Nephron progenitor cell (in vitro differentiated cells): Measurements from ENCODE around the gene RDX.
A peak's percentile ranks its signal among the peaks of the same experiment; 100 is the strongest.

ENCODE experiments used
- DNase-seq: peaks from one replicate; pipeline ENCODE4 v3.0.0; 2021
- H3K27ac Mint-ChIP-seq: 2 replicates; pipeline ENCODE4 v1.8.0; 2021; ENCODE audit warnings: mild to moderate bottlenecking, moderate library complexity, mixed read lengths
- H3K27me3 Mint-ChIP-seq: 2 replicates; pipeline ENCODE4 v1.8.0; 2021; ENCODE audit warnings: mild to moderate bottlenecking, low read depth, mixed read lengths; ENCODE audit not compliant: poor library complexity
- H3K36me3 Mint-ChIP-seq: 2 replicates; pipeline ENCODE4 v1.8.0; 2021; ENCODE audit warnings: low read depth, mixed read lengths
- H3K4me1 Mint-ChIP-seq: 2 replicates; pipeline ENCODE4 v1.8.0; 2021; ENCODE audit warnings: mixed read lengths
- H3K4me3 Mint-ChIP-seq: 2 replicates; pipeline ENCODE4 v1.8.0; 2021; ENCODE audit warnings: mild to moderate bottlenecking, moderate library complexity, mixed read lengths
- H3K9me3 Mint-ChIP-seq: 2 replicates; pipeline ENCODE4 v1.8.0; 2021; ENCODE audit warnings: mild to moderate bottlenecking, moderate library complexity, mixed read lengths
- CTCF ChIP-seq: fragments of 200-600 bp; sonication (generic); IDR thresholded peaks from 2 replicates; pipeline ENCODE4 v1.5.0; 2021; ENCODE audit warnings: antibody characterized with exemption

Gene RDX

GRCh38 chr11:110141812-110142211, 154.6 kb downstream of the RDX start:
- DNase-seq: no peak
- Mint-ChIP-seq H3K27ac (no peak overlapping the region), H3K9me3 (peaks cover 3% of the 10 kb centered on the region), H3K36me3 (peaks cover 66% of the 10 kb centered on the region), H3K4me3 (no peak overlapping the region), H3K27me3 (no peaks in the 10 kb centered on the region), H3K4me1 (no peaks in the 10 kb centered on the region)
- no peak for TF ChIP-seq CTCF

GRCh38 chr11:110134110-110134509, 162.3 kb downstream of the RDX start:
- no peak for TF ChIP-seq CTCF
- no peak overlapping the region for H3K27ac Mint-ChIP-seq
- H3K9me3 Mint-ChIP-seq: no peaks in the 10 kb centered on the region
- H3K36me3 Mint-ChIP-seq: peaks cover 24% of the 10 kb centered on the region
- H3K4me1 Mint-ChIP-seq: peaks cover 21% of the 10 kb centered on the region
- DNase-seq: no peak
- no peaks in the 10 kb centered on the region for H3K27me3 Mint-ChIP-seq
- H3K4me3 Mint-ChIP-seq: no peak overlapping the region

GRCh38 chr11:110133160-110133559, 163.3 kb downstream of the RDX start:
- H3K4me1 Mint-ChIP-seq: peaks cover 27% of the 10 kb centered on the region
- H3K9me3 Mint-ChIP-seq: no peaks in the 10 kb centered on the region
- no peak for TF ChIP-seq CTCF
- DNase-seq: no peak
- H3K36me3 Mint-ChIP-seq: peaks cover 24% of the 10 kb centered on the region
- no peak overlapping the region for H3K27ac Mint-ChIP-seq
- no peak overlapping the region for H3K4me3 Mint-ChIP-seq
- H3K27me3 Mint-ChIP-seq: no peaks in the 10 kb centered on the region

GRCh38 chr11:110131386-110132123, 164.9 kb downstream of the RDX start:
- H3K4me1 Mint-ChIP-seq: peaks cover 37% of the 10 kb centered on the region
- no peak for TF ChIP-seq CTCF
- no peak overlapping the region for H3K4me3 Mint-ChIP-seq
- no peaks in the 10 kb centered on the region for H3K27me3 Mint-ChIP-seq
- no peak overlapping the region for H3K27ac Mint-ChIP-seq
- peaks cover 11% of the 10 kb centered on the region for H3K36me3 Mint-ChIP-seq
- DNase-seq: no peak
- no peaks in the 10 kb centered on the region for H3K9me3 Mint-ChIP-seq

- DNase-seq: no peak
- Mint-ChIP-seq H3K4me3 (no peak overlapping the region), H3K27ac (no peak overlapping the region), H3K36me3 (peaks cover 7% of the 10 kb centered on the region), H3K9me3 (no peaks in the 10 kb centered on the region), H3K27me3 (no peaks in the 10 kb centered on the region), H3K4me1 (peaks cover 32% of the 10 kb centered on the region)
- no peak for TF ChIP-seq CTCF
Measured at GRCh38 chr11:110130642-110131238, 165.7 kb downstream of the RDX start.

- H3K9me3 Mint-ChIP-seq: no peaks in the 10 kb centered on the region
- no peak for TF ChIP-seq CTCF
- no peaks in the 10 kb centered on the region for H3K27me3 Mint-ChIP-seq
- H3K36me3 Mint-ChIP-seq: peaks cover 30% of the 10 kb centered on the region
- peak overlapping the region; percentile 78 for H3K27ac Mint-ChIP-seq
- no peak overlapping the region for H3K4me3 Mint-ChIP-seq
- DNase-seq: peak; percentile 3
- H3K4me1 Mint-ChIP-seq: peaks cover 32% of the 10 kb centered on the region
Measured at GRCh38 chr11:110128161-110128560, 168.3 kb downstream of the RDX start.
